GM18909 (cell line): ENCODE measurements around the gene METAP2.

Experiments used
- ATAC-seq: cut with Tn5 transposase; IDR thresholded peaks from one replicate; pipeline ENCODE4 v1.9.1; 2021; ENCODE audit warnings: mild to moderate bottlenecking; ENCODE audit not compliant: unreplicated experiment, poor library complexity

METAP2 gene

GRCh38 chr12:95506707-95507523 lies 33.0 kb downstream of the METAP2 start:
- no peak for ATAC-seq

DNA sequence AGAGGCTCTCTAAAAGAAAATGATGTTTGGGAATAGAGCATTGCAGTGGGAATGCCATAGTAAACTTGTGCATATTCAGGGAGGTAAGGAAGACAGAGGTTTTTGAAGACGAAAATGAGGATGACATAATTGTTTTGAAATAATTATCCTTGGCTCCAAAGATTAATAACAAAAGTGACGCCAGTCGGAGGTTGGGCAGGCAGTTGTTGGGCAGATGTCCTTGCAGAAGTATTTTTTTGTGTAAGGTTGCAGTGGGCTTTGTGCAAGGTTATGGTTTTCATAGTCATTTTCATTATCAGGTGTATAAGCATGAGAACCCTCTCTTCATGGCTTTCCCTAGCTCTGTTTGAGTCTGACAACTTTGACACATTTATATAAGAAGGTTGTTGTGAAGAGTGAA lies 35.3 kb downstream of the METAP2 start:
- ATAC-seq: no peak

GRCh38 chr12:95511977-95512376 lies 38.0 kb downstream of the METAP2 start:
- no peak for ATAC-seq

DNA sequence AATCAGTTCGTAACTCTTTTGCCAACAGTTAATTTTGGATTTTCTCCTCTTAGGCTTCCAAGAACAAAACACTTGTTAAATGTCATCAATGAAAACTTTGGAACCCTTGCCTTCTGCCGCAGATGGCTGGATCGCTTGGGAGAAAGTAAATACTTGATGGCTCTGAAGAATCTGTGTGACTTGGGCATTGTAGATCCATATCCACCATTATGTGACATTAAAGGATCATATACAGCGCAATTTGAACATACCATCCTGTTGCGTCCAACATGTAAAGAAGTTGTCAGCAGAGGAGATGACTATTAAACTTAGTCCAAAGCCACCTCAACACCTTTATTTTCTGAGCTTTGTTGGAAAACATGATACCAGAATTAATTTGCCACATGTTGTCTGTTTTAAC lies 39.6 kb downstream of the METAP2 start:
- no peak for ATAC-seq

DNA sequence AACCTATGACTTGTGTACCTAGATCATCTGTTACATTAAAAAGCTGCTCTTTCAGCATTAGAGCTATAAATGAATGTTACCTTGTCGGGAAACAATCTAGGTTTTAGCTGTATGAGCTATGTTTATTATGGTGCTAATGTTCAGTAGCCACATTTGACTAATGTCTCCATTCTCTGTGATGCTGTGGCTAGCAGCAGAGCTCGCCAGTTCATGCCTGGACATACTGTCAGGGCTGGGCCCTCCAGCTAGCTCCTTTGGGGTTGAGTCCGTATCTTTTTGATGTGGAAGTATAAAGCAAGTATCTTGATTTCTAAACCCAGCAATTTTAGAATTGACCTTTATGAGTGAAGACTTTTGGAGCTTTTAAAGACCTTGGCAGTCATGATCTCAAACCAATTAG lies 41.2 kb downstream of the METAP2 start:
- no peak for ATAC-seq

DNA sequence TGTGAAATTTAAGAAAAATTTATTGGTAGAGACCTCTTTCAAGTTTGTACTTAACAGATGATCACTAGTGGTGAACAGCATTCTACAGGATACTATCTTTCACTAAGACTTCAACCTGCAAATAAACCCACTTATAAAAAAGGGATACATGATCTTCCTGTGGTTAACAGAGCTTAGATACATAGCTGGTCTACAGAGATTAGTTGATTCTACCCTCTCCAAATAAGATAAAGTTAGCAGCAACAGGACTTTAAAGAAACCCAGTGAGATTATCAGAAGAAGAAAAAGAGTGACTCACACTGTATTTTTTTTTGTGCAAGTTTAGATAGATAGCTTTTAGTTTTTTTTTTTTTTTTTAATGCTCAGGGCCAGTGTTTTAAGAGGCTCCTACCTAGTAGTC lies 42.8 kb downstream of the METAP2 start:
- no peak for ATAC-seq

- ATAC-seq: no peak
These were observed 43.3 kb downstream of the METAP2 start for GRCh38 chr12:95517246-95517645.

- no peak for ATAC-seq
These were observed 45.0 kb downstream of the METAP2 start for GRCh38 chr12:95518944-95519343.

DNA sequence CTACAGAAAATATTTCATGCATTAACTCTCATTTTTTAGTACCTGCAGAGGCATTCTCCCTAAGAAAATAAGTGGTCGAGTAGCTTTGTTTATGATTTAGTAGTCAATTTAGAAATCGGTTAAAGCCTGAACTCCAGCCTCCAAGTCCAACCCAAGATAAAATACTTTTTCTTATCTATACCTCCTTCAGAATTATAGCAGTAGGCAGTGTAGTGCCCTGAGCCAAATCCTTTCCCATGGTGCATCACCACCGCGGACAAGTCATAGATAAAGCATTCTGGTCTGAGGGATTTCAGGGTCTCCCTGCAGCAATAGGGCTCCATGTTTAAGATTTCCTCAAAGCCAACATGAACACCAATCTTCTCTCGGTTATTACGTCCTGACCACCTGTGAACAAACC lies 46.9 kb downstream of the METAP2 start:
- ATAC-seq: no peak

DNA sequence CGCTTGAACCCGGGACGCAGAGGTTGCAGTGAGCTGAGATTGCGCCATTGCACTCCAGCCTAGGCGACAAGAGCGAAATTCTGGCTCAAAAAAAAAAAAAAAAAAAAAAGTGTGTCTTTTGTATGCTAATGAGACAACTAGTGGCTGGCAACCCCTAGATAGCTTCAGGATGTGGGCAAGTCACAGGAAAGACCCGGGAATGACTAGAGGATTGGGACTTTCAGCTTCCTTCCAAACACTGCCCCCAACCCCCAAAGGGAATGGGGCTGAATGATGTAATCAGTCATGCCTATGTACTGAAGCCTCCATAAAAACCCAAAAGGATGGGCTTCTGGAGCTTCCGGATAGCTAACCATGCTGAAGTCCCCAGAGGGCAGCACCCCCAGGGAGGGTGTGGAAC lies 48.7 kb downstream of the METAP2 start:
- no peak for ATAC-seq

DNA sequence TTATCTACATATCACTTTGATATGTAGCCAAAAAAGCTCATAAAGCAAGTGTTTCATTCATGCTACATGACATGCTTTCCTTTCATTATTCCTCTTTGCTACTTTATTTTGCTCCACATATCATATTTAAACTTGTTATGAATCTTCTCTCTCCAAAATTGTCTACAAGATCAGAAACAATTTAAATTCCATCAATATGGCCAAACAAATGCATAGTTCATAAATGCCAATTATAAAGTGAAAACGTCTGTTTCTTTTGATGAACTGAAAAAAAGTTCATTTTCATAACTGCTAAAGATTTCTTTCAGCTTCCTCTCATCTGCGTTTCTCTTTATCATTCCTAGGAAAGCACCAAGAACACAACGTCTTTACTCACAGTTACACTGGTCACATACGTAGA lies 54.5 kb downstream of the METAP2 start:
- ATAC-seq: no peak

DNA sequence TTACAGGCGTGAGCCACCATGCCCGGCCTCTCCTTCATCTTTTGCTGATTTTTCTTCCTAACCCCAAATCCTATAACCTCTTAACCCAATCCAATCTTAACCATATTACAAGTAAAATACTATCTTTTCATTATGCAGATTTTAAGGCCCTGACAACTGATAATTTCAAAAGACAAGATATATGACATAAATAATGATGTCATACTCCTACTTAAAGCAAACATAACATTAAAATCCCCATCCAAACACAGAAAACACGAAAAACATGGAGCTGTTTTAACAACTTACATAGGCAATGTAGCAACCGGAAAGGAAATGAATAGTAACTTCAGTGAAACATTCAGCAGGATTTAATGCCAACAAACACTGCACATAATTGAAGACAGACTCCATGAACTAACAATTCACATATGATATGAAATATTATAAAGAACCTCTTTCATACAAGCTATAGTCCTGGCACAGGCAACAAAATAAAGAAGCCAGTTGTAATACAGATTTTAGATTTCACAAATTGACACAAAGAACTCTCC lies 55.8 kb downstream of the METAP2 start:
- ATAC-seq: no peak

DNA sequence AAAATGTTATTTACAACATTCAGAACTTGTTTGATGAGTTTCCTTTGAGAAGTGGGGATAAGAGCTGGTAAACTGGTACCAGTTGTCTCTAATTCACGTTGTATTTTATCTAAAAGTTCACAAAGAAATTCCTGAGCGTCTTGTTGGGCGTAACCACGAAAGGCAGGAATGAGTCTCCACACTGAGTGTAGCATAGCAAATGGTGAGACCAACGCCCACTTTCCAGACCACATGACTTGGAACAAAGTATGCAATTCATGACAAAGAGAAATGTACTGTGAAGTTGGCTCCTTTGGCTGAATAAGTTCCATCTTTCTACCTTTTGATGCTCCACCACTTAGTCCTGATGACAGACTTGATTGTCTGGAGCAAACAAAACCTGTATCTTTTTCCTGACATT lies 58.9 kb downstream of the METAP2 start:
- no peak for ATAC-seq

DNA sequence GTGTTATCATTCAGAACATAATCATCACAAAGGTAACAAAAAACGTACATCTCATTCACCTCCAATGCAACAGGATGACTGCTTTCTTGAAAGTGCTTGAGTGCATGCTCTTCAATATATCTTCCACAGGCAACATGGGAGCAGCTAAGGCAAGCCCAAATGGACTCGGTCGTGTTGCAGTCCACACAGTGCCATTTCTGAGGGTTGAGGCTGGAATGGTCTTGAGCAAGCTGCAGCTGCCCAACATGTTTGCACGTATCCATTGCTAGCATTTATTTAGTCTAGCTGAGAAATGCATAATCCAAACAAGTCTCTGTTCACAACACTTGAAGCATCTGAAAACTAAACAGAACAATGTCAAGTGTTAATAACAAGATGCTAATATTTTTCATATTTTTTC lies 60.0 kb downstream of the METAP2 start:
- no peak for ATAC-seq

DNA sequence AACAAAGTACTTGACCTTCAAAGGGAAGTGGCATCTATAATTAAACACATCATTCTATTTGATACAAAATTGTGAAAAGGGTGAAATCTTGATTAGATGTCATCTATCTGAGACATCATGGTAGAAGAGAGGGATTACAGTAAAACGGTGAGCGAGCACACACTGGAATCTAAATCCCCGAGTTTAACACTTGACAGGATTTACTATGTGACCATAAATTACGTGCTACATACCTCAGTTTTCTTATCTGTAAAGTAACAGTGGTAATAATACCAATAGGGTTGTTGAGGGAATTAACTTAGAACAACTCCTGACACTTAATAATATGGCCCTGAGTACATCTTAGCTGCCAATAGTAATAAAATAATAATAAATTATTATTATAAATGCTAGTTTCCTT lies 64.1 kb downstream of the METAP2 start:
- ATAC-seq: no peak

- ATAC-seq: no peak
These were observed 64.7 kb downstream of the METAP2 start for GRCh38 chr12:95538656-95539055.

DNA sequence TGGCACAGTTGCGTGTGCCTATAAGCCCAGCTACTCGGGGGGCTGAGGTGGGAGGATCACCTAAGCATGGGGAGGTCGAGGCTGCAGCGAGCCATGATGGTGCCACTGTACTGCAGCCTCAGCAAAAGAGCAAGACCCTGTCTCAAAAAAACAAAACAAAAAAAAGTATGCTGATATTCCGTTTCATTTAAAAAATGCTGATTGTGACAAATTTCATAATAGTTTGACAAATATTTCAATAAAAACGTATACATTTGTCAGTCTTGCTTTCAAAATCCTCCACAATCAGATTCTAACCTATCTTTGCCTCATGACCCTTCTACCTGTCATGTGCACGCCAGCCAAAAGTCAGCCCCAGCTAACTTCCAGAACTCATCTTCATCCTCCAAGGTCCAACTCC lies 67.5 kb downstream of the METAP2 start:
- ATAC-seq: no peak

GRCh38 chr12:95543305-95543704 lies 69.4 kb downstream of the METAP2 start:
- ATAC-seq: no peak

DNA sequence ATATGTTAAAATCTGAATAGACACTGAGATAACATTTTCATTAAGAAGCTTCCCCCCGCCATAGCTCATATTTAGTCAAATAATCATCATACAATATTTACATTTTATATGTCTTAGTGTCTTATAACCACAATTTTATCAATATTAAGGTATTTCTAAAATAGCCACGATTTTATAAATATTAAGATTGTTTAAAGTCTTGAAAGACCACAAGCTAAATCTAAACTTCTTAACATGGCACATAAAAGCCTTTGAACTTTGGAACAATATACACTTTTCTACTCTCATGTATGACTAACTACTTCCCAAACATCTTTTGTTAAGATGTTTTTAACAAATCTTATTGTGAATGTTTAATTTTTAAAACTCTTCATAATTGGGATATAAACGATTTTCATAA lies 70.8 kb downstream of the METAP2 start:
- no peak for ATAC-seq

DNA sequence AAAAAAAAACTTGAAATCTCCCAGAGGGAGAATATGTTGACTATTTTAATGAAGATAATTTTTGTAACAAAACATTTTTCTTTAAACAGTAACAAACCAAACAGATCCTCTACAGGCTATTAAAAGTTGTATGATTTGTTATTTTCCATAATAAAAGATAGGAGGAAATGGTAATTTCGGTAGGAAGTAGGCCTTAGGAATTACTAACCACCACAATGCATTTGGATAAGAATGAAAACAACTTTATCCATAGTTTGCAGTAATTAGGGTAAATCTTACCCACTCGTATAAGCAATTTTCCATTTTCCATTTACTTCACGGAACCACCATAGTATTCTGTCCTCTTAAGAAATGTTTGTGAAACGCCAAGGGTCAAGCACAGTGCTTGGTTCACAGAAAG lies 71.4 kb downstream of the METAP2 start:
- no peak for ATAC-seq

DNA sequence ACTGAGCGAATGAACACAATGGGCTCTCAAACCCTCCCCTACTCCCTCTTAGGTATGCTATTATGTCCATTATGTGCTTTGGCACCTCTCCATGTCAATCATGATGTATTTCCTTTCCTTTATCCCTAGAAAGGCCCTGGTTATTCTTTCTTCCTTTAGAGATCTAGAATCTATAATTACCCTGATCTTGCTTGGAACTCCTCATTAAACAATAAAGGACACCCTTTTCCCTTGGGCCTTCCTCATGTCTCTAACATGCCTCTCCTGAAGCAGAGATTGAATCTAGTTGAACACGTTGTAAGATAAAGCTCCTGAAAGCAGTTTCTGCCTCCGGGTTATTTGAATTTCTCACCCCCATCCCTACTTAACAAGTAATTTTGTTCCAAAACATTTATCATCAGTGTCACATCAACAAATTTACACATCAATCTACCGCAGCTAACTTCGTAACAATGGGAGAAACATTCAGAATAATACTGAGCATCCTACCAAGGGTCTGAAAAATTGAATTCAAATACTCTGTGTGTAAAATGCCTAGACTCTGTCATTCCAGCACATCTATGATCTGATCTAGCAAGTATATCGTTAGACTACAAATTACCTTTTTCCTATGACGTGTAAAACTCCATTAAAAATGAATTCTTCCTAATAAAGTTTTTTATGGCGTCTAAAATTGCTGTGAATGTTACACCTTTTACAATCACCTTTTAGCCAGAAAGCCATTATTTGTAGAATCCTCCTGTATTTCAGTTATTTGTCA lies 72.0 kb downstream of the METAP2 start:
- ATAC-seq: no peak

DNA sequence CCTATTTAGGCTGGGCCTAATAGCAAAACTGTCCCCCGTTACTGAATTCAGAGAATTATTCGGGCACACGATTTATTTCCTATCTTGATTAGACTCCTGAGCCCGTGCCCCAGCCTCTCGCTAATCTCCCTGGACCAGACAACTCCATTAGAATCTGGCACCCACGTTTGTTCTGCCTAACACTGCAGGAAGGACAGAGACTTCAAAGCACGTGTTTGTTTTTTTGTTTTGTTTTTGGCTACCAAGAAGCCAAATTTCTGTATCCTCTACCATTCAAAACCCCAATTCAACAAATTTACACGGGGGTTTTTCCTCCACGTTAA lies 72.5 kb downstream of the METAP2 start:
- ATAC-seq: no peak
